Measurements from ENCODE around the gene ACOXL. TPM values are rescaled to one million over a fixed set of nuclear protein-coding genes. Genes with fewer than 3 reads are reported as not detected.
"Not testable (repeated sequence)": the region's sequence is repeated elsewhere in the genome, so short reads cannot be mapped to it uniquely, and the experiment has no call there.

The ACOXL gene
- total RNA-seq, result not detected
- long read RNA-seq, partial matches to known transcripts, result 0 of 1 reads
- long read RNA-seq, other reads (novel, unspliced or antisense), result 1 of 1 reads

DNA sequence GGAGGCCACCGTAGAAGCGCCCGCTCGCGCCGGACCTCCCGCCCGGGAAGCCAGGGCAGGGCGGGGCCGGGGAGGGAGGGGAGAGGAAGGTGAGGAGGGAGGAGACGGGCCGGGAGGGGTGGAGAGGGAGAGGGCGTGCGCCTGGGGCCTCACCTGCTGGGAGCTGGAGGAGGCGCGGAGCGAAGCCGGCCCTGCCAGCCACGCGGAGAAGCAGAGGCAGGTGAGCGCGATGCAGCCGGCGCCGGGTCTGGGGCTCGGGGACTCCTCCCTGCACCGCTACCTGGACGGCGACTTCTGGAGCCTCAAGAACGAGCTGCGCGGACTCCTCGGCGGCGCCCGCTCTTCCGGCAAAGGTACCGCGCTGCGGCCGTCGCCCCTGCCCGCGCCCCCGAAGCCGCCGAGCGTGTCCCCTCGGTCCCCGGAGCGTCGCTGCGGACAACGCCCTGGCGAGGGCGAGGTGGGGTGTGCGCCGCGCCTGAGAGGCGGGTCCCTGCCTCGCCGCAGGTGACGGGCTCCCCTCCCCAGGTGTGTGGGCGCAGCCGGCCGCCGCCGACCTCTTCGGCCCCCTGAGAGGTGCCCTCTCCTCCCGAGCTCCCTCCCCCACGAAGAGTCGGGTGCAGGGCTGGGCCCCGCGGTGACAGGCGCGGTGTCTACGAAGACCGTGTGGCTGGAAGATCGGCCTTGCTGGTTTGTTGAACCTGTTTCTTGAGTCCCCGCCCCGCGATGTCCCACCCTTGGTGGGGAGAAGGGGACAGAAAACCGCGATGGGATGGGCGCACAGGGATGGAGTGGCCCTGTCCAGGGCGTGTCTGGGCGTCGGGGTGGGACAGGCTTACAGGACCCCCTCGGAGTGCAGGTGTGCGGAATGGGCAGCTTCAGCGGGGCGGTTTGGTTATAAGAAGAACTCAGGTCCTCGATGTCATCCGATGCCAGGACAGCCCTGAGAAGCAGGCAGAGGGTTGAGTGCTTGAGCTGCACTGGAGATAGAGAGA, at the start of gene ACOXL:
ACOXL (plus strand) TSS at position 152 of the 992 bp plus-strand sequence. CDS start 35,817 bp downstream, outside the sequence.
- no peak for DNase-seq (ENCODE audit: low spot score)

DNA sequence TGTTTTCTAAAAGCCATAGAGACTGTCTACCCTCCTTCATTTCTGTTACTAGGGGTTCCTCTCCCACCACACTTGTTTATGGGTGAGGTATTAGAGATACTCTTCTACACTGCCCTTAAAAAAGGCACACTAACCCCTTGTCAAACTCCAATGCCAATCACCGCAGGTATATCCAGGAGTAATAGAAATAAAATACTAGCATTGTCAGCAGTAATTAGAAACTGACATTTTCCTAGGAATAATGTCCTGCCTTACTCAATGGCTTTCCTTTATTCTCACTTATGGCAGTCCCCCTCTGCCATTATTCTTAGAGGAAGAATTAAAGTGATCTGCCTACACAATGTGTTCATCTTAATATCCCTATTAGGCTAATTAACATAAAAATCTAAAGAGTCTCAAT, 49.5 kb upstream of the ACOXL start:
- DNase-seq (ENCODE audit: low spot score), result no peak

- DNase-seq (ENCODE audit: low spot score), result not testable (repeated sequence)
Observed at GRCh38 chr2:110687775-110688484, 44.4 kb upstream of the ACOXL start.

- DNase-seq (ENCODE audit: low spot score), result no peak
Observed at GRCh38 chr2:110688594-110689091, 43.7 kb upstream of the ACOXL start.

- DNase-seq (ENCODE audit: low spot score), result no peak
Observed at GRCh38 chr2:110690083-110690965, 42.0 kb upstream of the ACOXL start.

GRCh38 chr2:110691612-110692258, 40.6 kb upstream of the ACOXL start:
- no peak for DNase-seq (ENCODE audit: low spot score)

DNA sequence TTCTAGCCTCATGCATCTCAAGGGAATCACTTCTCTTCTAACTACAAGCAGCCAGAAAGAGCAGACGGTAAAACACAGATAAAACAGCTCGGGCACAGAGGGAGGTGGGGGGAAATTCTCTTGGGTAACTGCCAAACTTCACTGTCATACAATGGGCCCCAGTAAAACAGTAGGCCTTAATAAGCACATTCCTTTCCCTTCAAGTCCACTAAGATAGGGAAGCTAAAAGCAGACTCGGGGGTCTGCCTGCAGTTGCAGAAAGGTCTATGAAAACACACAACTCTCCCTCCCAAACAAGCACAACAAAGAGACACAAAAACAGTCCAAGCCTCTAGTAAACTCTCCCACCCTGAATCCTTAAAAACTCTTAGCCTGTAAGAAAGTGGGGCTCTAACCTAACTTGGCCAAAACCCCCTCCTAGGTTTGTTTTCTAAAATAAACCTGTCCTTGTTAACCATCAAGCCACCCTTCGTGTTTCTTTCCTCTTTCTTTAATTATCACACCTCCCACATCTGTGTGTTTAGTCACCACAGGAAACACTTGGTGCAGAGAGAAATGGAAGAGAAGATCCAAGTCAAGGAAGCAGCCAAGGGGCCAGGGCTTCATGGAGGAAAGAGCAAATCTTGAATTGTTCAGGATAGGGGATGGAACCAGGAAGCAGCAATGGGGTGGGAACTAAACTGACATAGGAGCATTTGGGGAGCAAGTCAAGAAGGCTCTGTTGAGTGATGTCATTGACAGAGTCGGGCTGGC, 37.1 kb upstream of the ACOXL start:
- DNase-seq (ENCODE audit: low spot score), result not testable (repeated sequence)

GRCh38 chr2:110698253-110698652, 34.1 kb upstream of the ACOXL start:
- DNase-seq (ENCODE audit: low spot score), result not testable (repeated sequence)

- DNase-seq (ENCODE audit: low spot score), result no peak
Observed at GRCh38 chr2:110702514-110703380, 29.6 kb upstream of the ACOXL start.

DNA sequence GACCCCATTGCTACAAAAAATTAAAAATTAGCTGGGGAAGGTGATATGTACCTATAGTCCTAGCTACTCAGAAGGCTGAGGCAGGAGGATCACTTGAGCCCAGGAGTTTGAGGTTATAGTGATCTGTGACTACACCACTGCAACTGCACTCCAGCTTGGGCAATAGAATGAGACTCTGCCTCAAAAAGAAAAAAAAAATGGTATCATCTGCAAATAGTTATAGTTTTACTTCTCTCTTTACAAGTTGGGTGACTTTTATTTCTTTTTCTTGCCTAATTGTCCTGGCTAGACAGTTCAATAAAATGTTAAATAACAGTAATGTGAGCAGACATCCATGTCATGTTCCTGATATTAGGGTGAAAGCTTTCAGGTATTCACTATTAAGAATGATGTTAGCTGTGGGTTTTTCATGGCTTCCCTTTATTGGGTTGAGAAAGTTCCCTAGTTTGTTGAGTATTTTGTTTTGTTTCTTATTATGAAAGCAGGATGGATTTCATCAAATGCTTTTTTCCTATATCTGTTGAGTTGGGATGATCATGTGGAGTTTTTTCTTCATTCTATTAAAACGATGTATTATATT, 24.9 kb upstream of the ACOXL start:
- DNase-seq (ENCODE audit: low spot score), result no peak

GRCh38 chr2:110708455-110708854, 23.9 kb upstream of the ACOXL start:
- no peak for DNase-seq (ENCODE audit: low spot score)

DNA sequence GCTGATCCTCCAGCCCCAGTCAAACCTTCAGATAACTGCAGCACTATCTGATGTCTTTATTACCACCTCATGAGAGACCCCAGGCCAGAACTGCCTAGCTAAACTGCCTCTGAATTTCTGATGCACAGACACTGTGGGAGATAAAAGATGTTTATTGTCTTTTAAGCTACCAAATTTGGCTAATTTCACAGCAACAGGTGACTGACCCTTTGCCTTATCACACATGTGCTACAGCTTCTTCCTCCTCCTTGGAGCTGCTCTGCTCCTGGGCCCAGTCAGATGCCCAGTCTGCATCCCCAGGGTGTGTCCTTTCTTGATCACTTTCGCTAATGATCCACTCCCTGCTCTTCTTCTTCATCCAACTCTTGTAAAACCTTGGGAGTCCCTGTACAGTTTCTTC, 19.6 kb upstream of the ACOXL start:
- no peak for DNase-seq (ENCODE audit: low spot score)

DNA sequence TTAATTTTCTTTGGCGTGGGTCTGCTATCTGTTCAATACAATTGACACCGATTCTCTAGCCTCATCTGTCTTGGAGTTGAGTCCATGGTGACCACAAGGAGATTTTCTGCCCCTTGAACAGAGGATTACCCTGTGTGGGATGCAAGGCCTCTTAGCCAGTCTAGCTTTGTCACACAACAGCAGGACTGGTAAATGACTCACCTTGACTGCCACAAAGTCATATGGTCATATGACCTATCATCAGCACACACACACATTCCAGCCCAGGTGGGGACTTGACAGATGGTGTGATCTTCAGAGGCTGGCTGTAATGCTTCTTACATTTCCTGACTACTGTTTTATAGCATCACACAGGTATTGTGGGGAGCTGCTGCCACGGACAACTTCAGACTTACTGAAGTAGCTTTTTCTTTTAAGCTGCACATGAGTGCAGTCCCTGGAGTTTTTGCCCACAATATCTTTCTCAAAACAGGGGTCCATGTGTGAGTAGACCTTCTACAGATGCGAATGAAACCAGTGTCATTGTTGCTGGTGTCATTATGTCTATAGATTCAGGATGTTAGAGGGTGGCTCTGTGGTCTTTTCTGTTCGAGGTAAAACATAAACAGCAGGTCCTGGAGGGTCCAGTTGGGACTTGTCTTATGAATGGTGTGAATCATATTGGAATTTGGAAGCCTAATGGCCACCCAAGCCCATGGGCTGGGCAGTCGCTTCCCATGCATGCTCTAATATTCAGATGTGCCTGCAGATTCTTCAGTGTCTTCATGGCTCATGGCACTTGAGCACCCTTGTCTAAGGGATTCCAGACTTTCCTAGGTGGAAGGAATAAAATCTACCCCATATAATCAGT, 18.6 kb upstream of the ACOXL start:
- no peak for DNase-seq (ENCODE audit: low spot score)

DNA sequence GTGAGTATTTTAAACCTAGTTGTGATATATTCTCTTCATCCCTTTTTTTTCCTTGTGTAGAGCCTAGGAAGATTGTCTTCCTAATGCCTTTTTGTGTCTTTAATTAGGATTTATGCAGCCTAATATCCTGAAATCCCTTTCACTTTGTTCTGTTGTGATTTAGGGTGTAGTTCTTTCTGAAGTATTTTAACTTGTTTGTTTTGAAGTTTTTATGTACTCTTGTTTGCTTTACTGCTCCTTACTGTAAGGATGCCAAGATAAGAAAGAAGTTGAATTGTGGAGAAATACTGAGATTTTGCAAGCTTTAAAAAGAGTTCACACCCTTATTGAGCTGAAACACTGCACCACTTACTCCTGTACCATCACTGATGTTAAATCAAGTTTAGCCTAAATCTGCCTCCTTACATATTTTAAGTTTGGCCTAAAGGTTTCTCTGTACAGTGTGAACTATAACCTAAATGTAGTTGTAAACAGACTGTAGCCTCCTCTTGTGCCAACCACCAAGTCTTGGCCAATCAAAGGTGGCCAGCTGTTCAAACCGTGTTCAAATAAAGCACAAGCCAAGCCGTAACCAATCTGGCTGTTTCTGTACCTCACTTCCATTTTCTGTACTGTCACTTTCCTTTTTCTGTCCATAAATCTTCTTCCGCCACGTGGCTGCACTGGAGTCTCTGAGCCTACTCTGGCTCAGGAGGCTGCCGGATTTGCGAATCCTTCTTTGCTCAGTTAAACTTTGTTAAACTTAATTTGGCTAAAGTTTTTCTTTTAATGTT, 17.7 kb upstream of the ACOXL start:
- no peak for DNase-seq (ENCODE audit: low spot score)

DNA sequence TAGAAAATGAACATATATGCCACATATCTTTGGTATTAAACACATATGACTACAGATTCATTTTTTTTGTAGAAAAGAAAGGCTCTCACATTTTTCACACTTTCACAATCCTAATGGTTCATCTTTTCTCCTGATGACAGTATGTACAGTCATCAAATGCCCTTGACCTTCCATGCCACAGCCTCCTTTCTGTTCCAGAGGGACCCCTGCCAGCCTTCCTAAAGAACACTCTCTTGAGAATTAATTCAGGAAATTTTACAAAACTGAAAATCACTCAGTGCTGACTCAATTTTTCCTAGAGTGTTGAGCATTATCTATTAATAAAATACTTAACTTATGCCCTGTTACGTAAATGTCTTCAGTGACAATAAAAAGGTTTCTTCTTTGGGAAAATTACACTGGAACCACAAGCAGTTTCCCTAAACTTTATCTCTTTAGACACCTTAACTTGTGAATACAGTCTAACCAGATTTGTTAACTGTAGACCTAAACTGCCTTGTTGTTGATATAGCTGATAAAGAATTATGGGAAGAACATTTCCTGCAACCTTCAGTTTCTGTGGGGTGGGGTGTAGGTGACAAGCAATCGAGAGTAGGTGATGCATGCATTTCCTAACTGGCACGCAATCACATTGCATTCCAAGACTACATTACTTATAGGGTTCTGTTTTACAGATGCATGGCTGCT, 15.3 kb upstream of the ACOXL start:
- DNase-seq (ENCODE audit: low spot score), result no peak

GRCh38 chr2:110717734-110718133, 14.6 kb upstream of the ACOXL start:
- DNase-seq (ENCODE audit: low spot score), result no peak

Data from mesenteric fat pad (tissue), 1 donor.